Mesendoderm (in vitro differentiated cells): Measurements from ENCODE around the gene FAM81B.

Source experiments
- DNase-seq: peaks from one replicate; pipeline ENCODE4 v3.0.0; 2013
- H2AK5ac ChIP-seq: 2 replicates; pipeline ENCODE4 v1.6.1; 2013; ENCODE audit warnings: low read length, inconsistent platforms
- H2BK120ac ChIP-seq: 2 replicates; pipeline ENCODE4 v1.6.1; 2013; ENCODE audit warnings: low read depth, mild to moderate bottlenecking, low read length, moderate library complexity, mixed read lengths
- H2BK15ac ChIP-seq: replicated peaks from 2 replicates; pipeline ENCODE4 v1.6.1; 2013; ENCODE audit warnings: low read depth, mild to moderate bottlenecking, moderate library complexity
- H2BK5ac ChIP-seq: 2 replicates; pipeline ENCODE4 v1.6.1; 2013; ENCODE audit warnings: low read length, inconsistent platforms
- H3K18ac ChIP-seq: 2 replicates; pipeline ENCODE4 v1.6.1; 2013; ENCODE audit warnings: mild to moderate bottlenecking, low read length, mixed read lengths
- H3K23ac ChIP-seq: one replicate; pipeline ENCODE4 v1.6.1; 2013; ENCODE audit warnings: low read length
- H3K27ac ChIP-seq: 2 replicates; pipeline ENCODE4 v1.5.1; 2013; ENCODE audit warnings: low read depth, mild to moderate bottlenecking, inconsistent platforms, low read length, moderate library complexity
- H3K27me3 ChIP-seq: 2 replicates; pipeline ENCODE4 v1.6.1; 2013; ENCODE audit warnings: low read length, control low read depth, mild to moderate bottlenecking, inconsistent platforms; ENCODE audit not compliant: insufficient read depth, poor library complexity
- H3K36me3 ChIP-seq: 2 replicates; pipeline ENCODE4 v1.6.1; 2013; ENCODE audit warnings: low read length, inconsistent platforms; ENCODE audit not compliant: control insufficient read depth, insufficient read depth
- H3K4ac ChIP-seq: one replicate; pipeline ENCODE4 v1.6.1; 2013; ENCODE audit warnings: low read depth, mild to moderate bottlenecking, low read length, moderate library complexity
- H3K4me1 ChIP-seq: 2 replicates; pipeline ENCODE4 v1.6.1; 2013; ENCODE audit warnings: low read depth, low read length, inconsistent platforms; ENCODE audit not compliant: control insufficient read depth
- H3K4me2 ChIP-seq: 2 replicates; pipeline ENCODE4 v1.6.1; 2013; ENCODE audit warnings: low read length
- H3K4me3 ChIP-seq: 2 replicates; pipeline ENCODE4 v1.5.1; 2013; ENCODE audit warnings: mild to moderate bottlenecking, low read length
- H3K56ac ChIP-seq: one replicate; pipeline ENCODE4 v1.6.1; 2013; ENCODE audit warnings: low read length
- H3K79me1 ChIP-seq: 2 replicates; pipeline ENCODE4 v1.6.1; 2013; ENCODE audit warnings: low read length, inconsistent platforms
- H3K79me2 ChIP-seq: 2 replicates; pipeline ENCODE4 v1.6.1; 2013; ENCODE audit warnings: mild to moderate bottlenecking, low read length; ENCODE audit not compliant: control insufficient read depth, insufficient read depth
- H3K9ac ChIP-seq: 2 replicates; pipeline ENCODE4 v1.6.1; 2013; ENCODE audit warnings: low read length, inconsistent platforms
- H4K5ac ChIP-seq: one replicate; pipeline ENCODE4 v1.6.1; 2013; ENCODE audit warnings: low read length
- H4K8ac ChIP-seq: one replicate; pipeline ENCODE4 v1.6.1; 2013; ENCODE audit warnings: low read depth, mild to moderate bottlenecking, control low read depth, low read length, moderate library complexity
- WGBS: extraction: QIAGEN DNeasy Blood & Tissue Kit; methylation state at CpG from one replicate; pipeline ENCODE4 v1.1.7; 2013; ENCODE audit warnings: low lambda C conversion rate, missing lambda C conversion rate; ENCODE audit not compliant: insufficient coverage; ENCODE audit errors: extremely low coverage; 5-methylcytosine and 5-hydroxymethylcytosine counted together

The FAM81B gene

DNA sequence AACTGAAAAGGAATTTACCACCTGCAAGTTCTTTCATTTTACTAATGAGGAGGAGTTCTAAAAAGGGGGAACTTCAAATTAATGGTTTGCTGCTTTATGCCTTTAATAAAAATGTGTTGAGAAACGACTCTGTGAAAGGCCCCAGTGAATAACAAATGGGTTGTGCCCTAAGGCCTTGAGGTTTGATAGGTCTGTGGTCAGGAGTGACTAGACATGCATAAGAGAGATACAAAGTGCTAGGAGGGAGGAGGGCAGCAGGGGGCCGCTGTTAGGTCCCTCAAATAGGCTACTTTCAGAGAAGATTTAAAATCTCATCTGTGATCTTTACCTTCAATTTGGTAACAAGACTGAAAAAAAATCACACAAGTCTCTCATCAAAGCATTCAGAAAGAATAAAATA, 58.3 kb downstream of the FAM81B start:
- H3K27ac ChIP-seq = no peak overlapping the region
- no peak overlapping the region for H2AK5ac ChIP-seq
- no peak overlapping the region for H2BK5ac ChIP-seq
- H2BK15ac ChIP-seq = no peak overlapping the region
- H3K23ac ChIP-seq = no peak overlapping the region
- no peak overlapping the region for H3K4me2 ChIP-seq
- H3K9ac ChIP-seq = no peak overlapping the region
- no peaks in the 10 kb centered on the region for H3K79me2 ChIP-seq
- no peak overlapping the region for H4K5ac ChIP-seq
- no peak overlapping the region for H4K8ac ChIP-seq
- no peaks in the 10 kb centered on the region for H3K4me1 ChIP-seq
- no peaks in the 10 kb centered on the region for H3K79me1 ChIP-seq
- H3K4ac ChIP-seq = no peak overlapping the region
- WGBS = no CpG with 5 or more reads among the region's 2 CpGs
- no peak overlapping the region for H2BK120ac ChIP-seq
- peak; percentile 35 for DNase-seq
- H3K18ac ChIP-seq = no peak overlapping the region
- H3K4me3 ChIP-seq = no peak overlapping the region
- H3K27me3 ChIP-seq = no peaks in the 10 kb centered on the region
- H3K56ac ChIP-seq = no peak overlapping the region
- no peaks in the 10 kb centered on the region for H3K36me3 ChIP-seq

DNA sequence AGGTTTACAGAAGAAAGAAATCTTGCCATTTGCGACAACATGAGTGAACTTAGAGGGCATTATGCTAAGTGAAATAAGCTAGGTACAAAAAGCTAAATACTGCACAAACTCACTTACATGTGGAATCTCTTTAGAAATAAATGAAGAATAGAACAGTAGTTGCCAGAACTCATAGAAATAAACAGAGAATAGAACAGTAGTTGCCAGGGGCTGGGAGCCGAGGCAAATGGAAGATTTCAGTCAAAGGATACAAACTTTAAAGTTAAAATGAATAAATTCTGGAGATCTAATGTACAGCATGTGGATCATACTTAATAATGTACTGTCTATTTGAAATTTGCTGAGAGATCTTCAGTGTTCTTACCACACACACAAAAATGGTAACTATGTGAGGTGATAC, 63.4 kb downstream of the FAM81B start:
- whole genome bisulfite sequencing = no CpG with 5 or more reads among the region's 2 CpGs
- H2BK5ac ChIP-seq = no peak overlapping the region
- no peak overlapping the region for H4K8ac ChIP-seq
- no peak for DNase-seq
- no peaks in the 10 kb centered on the region for H3K79me1 ChIP-seq
- H3K79me2 ChIP-seq = no peaks in the 10 kb centered on the region
- H3K23ac ChIP-seq = no peak overlapping the region
- no peak overlapping the region for H2BK15ac ChIP-seq
- H2AK5ac ChIP-seq = no peak overlapping the region
- H3K4ac ChIP-seq = no peak overlapping the region
- H3K9ac ChIP-seq = no peak overlapping the region
- no peak overlapping the region for H2BK120ac ChIP-seq
- no peaks in the 10 kb centered on the region for H3K4me1 ChIP-seq
- no peak overlapping the region for H3K4me2 ChIP-seq
- H3K18ac ChIP-seq = no peak overlapping the region
- H3K27ac ChIP-seq = no peak overlapping the region
- no peak overlapping the region for H4K5ac ChIP-seq
- no peaks in the 10 kb centered on the region for H3K36me3 ChIP-seq
- no peak overlapping the region for H3K4me3 ChIP-seq
- no peak overlapping the region for H3K56ac ChIP-seq
- H3K27me3 ChIP-seq = no peaks in the 10 kb centered on the region

DNA sequence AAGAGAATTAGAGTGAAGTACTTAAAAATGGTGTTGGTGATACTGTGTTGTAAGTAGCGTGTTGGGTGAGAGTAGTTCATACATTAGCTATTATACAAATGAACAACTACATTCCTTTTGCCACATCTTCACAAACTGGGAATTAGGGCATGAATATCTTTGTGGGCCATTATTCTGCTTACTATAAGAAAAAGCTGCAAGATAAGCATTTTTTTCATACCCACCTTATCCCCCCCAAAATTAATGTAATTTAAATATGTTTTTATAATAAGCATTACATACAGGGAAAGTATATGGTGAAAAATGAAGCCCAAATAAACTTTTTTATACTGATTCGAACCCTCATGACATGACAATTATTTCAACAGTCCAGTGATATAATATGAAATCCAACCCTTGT, 69.5 kb downstream of the FAM81B start:
- Histone ChIP-seq H3K18ac (no peak overlapping the region), H3K4me3 (no peak overlapping the region), H4K5ac (no peak overlapping the region), H3K56ac (no peak overlapping the region), H3K9ac (no peak overlapping the region), H3K79me1 (no peaks in the 10 kb centered on the region), H3K36me3 (no peaks in the 10 kb centered on the region), H3K27ac (no peak overlapping the region), H4K8ac (no peak overlapping the region), H3K4me2 (no peak overlapping the region), H3K79me2 (no peaks in the 10 kb centered on the region), H3K4me1 (no peaks in the 10 kb centered on the region), H3K4ac (no peak overlapping the region), H3K23ac (no peak overlapping the region), H2BK5ac (no peak overlapping the region), H3K27me3 (no peaks in the 10 kb centered on the region), H2BK15ac (no peak overlapping the region), H2BK120ac (no peak overlapping the region), H2AK5ac (no peak overlapping the region)
- no peak for DNase-seq
- WGBS = 100% methylated on average over 1 of the region's 2 CpGs

DNA sequence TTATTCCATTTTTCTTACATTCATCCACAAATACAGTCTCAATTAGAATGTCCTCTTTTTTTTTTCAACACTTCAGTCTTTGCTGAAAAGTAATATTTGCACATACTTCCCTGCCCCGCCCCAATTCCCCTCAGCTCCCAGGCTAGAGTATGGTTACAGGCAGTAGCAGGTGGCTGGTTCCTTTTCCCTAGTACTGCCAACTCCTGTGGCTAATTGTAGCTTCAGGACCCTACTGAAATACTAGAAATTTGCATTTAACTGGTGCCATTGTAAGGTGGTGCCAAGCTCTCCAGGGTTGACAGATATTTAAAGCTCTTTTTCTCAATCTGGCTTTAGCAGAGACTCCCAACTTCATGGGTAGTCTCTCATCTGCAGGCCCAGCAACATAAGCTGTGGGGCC, 80.3 kb downstream of the FAM81B start:
- Histone ChIP-seq H3K9ac (no peak overlapping the region), H3K27me3 (no peaks in the 10 kb centered on the region), H4K5ac (no peak overlapping the region), H3K27ac (no peak overlapping the region), H2BK5ac (no peak overlapping the region), H4K8ac (no peak overlapping the region), H3K36me3 (no peaks in the 10 kb centered on the region), H2BK15ac (no peak overlapping the region), H3K79me2 (no peaks in the 10 kb centered on the region), H3K4ac (no peak overlapping the region), H3K4me2 (no peak overlapping the region), H2BK120ac (no peak overlapping the region), H3K79me1 (no peaks in the 10 kb centered on the region), H3K4me3 (no peak overlapping the region), H3K4me1 (no peaks in the 10 kb centered on the region), H3K18ac (no peak overlapping the region), H3K56ac (no peak overlapping the region), H3K23ac (no peak overlapping the region), H2AK5ac (no peak overlapping the region)
- WGBS = no CpG with 5 or more reads among the region's 1 CpG
- no peak for DNase-seq

DNA sequence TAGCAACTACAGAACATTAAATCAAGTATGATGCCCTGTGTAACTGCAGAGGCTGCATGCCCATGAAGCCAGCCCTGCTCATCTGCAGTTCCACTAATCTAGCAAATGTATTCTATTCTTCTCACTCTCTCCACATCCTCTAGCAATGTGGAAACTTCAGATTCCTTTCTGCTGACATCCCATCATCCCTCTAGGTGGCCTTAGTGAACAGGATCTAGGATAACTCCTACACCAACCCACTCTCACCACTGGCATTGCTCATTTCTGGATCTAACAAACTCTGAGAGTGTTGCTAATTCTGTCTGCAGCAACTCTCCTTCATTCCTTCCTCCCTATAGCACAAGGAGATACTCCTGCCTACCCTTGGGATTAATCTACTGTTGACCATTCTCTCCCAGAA, 80.8 kb downstream of the FAM81B start:
- Histone ChIP-seq H2AK5ac (no peak overlapping the region), H3K79me1 (no peaks in the 10 kb centered on the region), H2BK5ac (no peak overlapping the region), H3K4me2 (no peak overlapping the region), H3K23ac (no peak overlapping the region), H3K4me1 (no peaks in the 10 kb centered on the region), H3K9ac (no peak overlapping the region), H3K27me3 (no peaks in the 10 kb centered on the region), H4K8ac (no peak overlapping the region), H3K4ac (no peak overlapping the region), H3K18ac (no peak overlapping the region), H3K36me3 (no peaks in the 10 kb centered on the region), H3K56ac (no peak overlapping the region), H4K5ac (no peak overlapping the region), H2BK120ac (no peak overlapping the region), H3K4me3 (no peak overlapping the region), H2BK15ac (no peak overlapping the region), H3K27ac (no peak overlapping the region), H3K79me2 (no peaks in the 10 kb centered on the region)
- peak; percentile 59 for DNase-seq

DNA sequence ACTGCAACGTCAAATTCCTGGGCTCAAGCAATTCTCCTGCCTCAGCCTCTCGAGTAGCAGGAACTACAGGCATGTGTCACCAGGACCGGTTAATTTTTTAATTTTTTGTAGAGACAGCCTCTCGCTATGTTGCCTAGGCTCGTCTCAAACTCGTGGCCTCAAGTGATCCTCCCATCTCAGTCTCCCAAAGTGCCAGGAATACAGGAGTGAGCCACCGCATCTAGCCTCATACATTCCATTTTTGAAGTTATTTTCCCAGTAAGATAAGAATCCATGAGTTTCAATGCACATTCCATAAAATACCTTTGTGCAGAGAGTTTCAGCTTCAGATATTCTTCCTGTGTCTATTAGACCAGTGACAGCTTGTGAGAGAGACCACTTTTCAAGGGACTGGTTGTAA, 93.3 kb downstream of the FAM81B start:
- Histone ChIP-seq H3K79me1 (no peaks in the 10 kb centered on the region), H2BK5ac (no peak overlapping the region), H4K8ac (no peak overlapping the region), H3K27ac (no peak overlapping the region), H3K36me3 (peaks cover 1% of the 10 kb centered on the region), H2BK15ac (no peak overlapping the region), H3K23ac (no peak overlapping the region), H3K79me2 (no peaks in the 10 kb centered on the region), H3K56ac (no peak overlapping the region), H3K9ac (no peak overlapping the region), H2AK5ac (no peak overlapping the region), H4K5ac (no peak overlapping the region), H3K18ac (no peak overlapping the region), H3K4me3 (no peak overlapping the region), H3K27me3 (no peaks in the 10 kb centered on the region), H2BK120ac (no peak overlapping the region), H3K4me2 (no peak overlapping the region), H3K4ac (no peak overlapping the region), H3K4me1 (no peaks in the 10 kb centered on the region)
- no peak for DNase-seq
- no CpG with 5 or more reads among the region's 7 CpGs for WGBS
